ENCODE measurements around the gene CTSV. TPM values are rescaled to one million over a fixed set of nuclear protein-coding genes. Genes with fewer than 3 reads are reported as not detected.
"Not testable (repeated sequence)": the region's sequence is repeated elsewhere in the genome, so short reads cannot be mapped to it uniquely, and the experiment has no call there.

The CTSV gene
- under 1 TPM; 0.71 to 0.74 TPM for total RNA-seq

- H3K27ac Mint-ChIP-seq = no peak within 1 kb of the TSS
- intact Hi-C loops (cut with DNase I, micrococcal nuclease) = loop anchor here in 1 of 2 experiments (1.0 to 10.0 kb wide), 3 partner anchors 23 to 164 kb away; no protein-coding TSS in a partner anchor
- ATAC-seq = peak; percentile 100
- CTCF ChIA-PET = interaction anchor here (0.5 to 0.8 kb wide), 2 partner anchors 8 to 259 kb away, joined by 3 to 4 read pairs; no protein-coding TSS in a partner anchor
- no peaks in the 10 kb centered on the region for H3K9me3 Mint-ChIP-seq (ENCODE audit: low read depth)
- POLR2A ChIA-PET = no interaction called here
- peak; percentile 91 for DNase-seq
- no peaks in the 10 kb centered on the region for H3K36me3 Mint-ChIP-seq (ENCODE audit: low read depth)
- H3K4me3 Mint-ChIP-seq = peak within 1 kb of the TSS; percentile 77
- peaks cover 3% of the 10 kb centered on the region for H3K4me1 Mint-ChIP-seq
- H3K27me3 Mint-ChIP-seq = peaks cover 43% of the 10 kb centered on the region
Measured at GRCh38 chr9:97038611-97039513, at the start of gene CTSV. Gene CTSV (minus strand): TSS chr9:97039142. CDS start chr9:97038043, 1,099 bp downstream.

- H3K27me3 Mint-ChIP-seq = peaks cover 36% of the 10 kb centered on the region
- ATAC-seq; intact Hi-C loops (cut with DNase I, micrococcal nuclease); H3K9me3 Mint-ChIP-seq (ENCODE audit: low read depth); POLR2A ChIA-PET; H3K27ac Mint-ChIP-seq; H3K4me1 Mint-ChIP-seq; DNase-seq; H3K4me3 Mint-ChIP-seq; H3K36me3 Mint-ChIP-seq (ENCODE audit: low read depth); CTCF ChIA-PET: not testable (repeated sequence)
Measured at GRCh38 chr9:97087668-97088215, 48.8 kb upstream of the CTSV start.

- DNase-seq; POLR2A ChIA-PET; intact Hi-C loops (cut with DNase I, micrococcal nuclease); CTCF ChIA-PET; ATAC-seq; H3K4me3 Mint-ChIP-seq; H3K27ac Mint-ChIP-seq; H3K9me3 Mint-ChIP-seq (ENCODE audit: low read depth); H3K36me3 Mint-ChIP-seq (ENCODE audit: low read depth); H3K4me1 Mint-ChIP-seq: not testable (repeated sequence)
- peaks cover 35% of the 10 kb centered on the region for H3K27me3 Mint-ChIP-seq
Measured at GRCh38 chr9:97084562-97084991, 45.6 kb upstream of the CTSV start.

GRCh38 chr9:97078362-97078761 is 39.4 kb upstream of the CTSV start:
- POLR2A ChIA-PET = no interaction called here
- intact Hi-C loops (cut with DNase I, micrococcal nuclease) = no loop called here
- no peaks in the 10 kb centered on the region for H3K4me1 Mint-ChIP-seq
- no peaks in the 10 kb centered on the region for H3K36me3 Mint-ChIP-seq (ENCODE audit: low read depth)
- no peak overlapping the region for H3K4me3 Mint-ChIP-seq
- CTCF ChIA-PET = no interaction called here
- H3K9me3 Mint-ChIP-seq (ENCODE audit: low read depth) = peaks cover 4% of the 10 kb centered on the region
- H3K27ac Mint-ChIP-seq = no peak overlapping the region
- no peak for DNase-seq
- ATAC-seq = no peak
- H3K27me3 Mint-ChIP-seq = peaks cover 44% of the 10 kb centered on the region

GRCh38 chr9:97077452-97078295 is 38.7 kb upstream of the CTSV start:
- ATAC-seq = no peak
- CTCF ChIA-PET = no interaction called here
- intact Hi-C loops (cut with DNase I, micrococcal nuclease) = no loop called here
- POLR2A ChIA-PET = no interaction called here
- no peaks in the 10 kb centered on the region for H3K36me3 Mint-ChIP-seq (ENCODE audit: low read depth)
- H3K27ac Mint-ChIP-seq = no peak overlapping the region
- H3K27me3 Mint-ChIP-seq = peaks cover 46% of the 10 kb centered on the region
- DNase-seq = no peak
- H3K4me3 Mint-ChIP-seq = no peak overlapping the region
- H3K4me1 Mint-ChIP-seq = no peaks in the 10 kb centered on the region
- H3K9me3 Mint-ChIP-seq (ENCODE audit: low read depth) = no peaks in the 10 kb centered on the region

- intact Hi-C loops (cut with DNase I, micrococcal nuclease); H3K27ac Mint-ChIP-seq; H3K36me3 Mint-ChIP-seq (ENCODE audit: low read depth); ATAC-seq; H3K9me3 Mint-ChIP-seq (ENCODE audit: low read depth); H3K4me3 Mint-ChIP-seq; DNase-seq; H3K4me1 Mint-ChIP-seq; CTCF ChIA-PET; POLR2A ChIA-PET: not testable (repeated sequence)
- H3K27me3 Mint-ChIP-seq = peaks cover 43% of the 10 kb centered on the region
Measured at GRCh38 chr9:97076731-97077451, 37.9 kb upstream of the CTSV start.

- POLR2A ChIA-PET = no interaction called here
- no peak overlapping the region for H3K27ac Mint-ChIP-seq
Measured at GRCh38 chr9:97076238-97076637, 37.3 kb upstream of the CTSV start.

GRCh38 chr9:97075289-97075985 is 36.5 kb upstream of the CTSV start:
- intact Hi-C loops (cut with DNase I, micrococcal nuclease) = no loop called here
- Mint-ChIP-seq H3K4me3 (no peak overlapping the region), H3K27ac (no peak overlapping the region), H3K27me3 (peaks cover 40% of the 10 kb centered on the region), H3K36me3 (ENCODE audit: low read depth) (no peaks in the 10 kb centered on the region), H3K9me3 (ENCODE audit: low read depth) (no peaks in the 10 kb centered on the region), H3K4me1 (no peaks in the 10 kb centered on the region)
- CTCF ChIA-PET = no interaction called here
- no peak for ATAC-seq
- DNase-seq = no peak
- POLR2A ChIA-PET = no interaction called here

More at GRCh38 chr9:97076238-97076637, 37.3 kb upstream of the CTSV start:
- no peaks in the 10 kb centered on the region for H3K36me3 Mint-ChIP-seq (ENCODE audit: low read depth)
- no peak for ATAC-seq
- no peak for DNase-seq
- H3K27me3 Mint-ChIP-seq = peaks cover 45% of the 10 kb centered on the region
- H3K4me3 Mint-ChIP-seq = no peak overlapping the region
- no peaks in the 10 kb centered on the region for H3K9me3 Mint-ChIP-seq (ENCODE audit: low read depth)
- H3K4me1 Mint-ChIP-seq = no peaks in the 10 kb centered on the region
- CTCF ChIA-PET = no interaction called here
- intact Hi-C loops (cut with DNase I, micrococcal nuclease) = no loop called here

- ATAC-seq = no peak
- H3K4me1 Mint-ChIP-seq = no peaks in the 10 kb centered on the region
- CTCF ChIA-PET = interaction anchor here (0.6 kb wide), 1 partner anchor 1176 kb away, joined by 3 read pairs; no protein-coding TSS in a partner anchor
- POLR2A ChIA-PET = no interaction called here
- H3K36me3 Mint-ChIP-seq (ENCODE audit: low read depth) = no peaks in the 10 kb centered on the region
- no peak for DNase-seq
- H3K9me3 Mint-ChIP-seq (ENCODE audit: low read depth) = no peaks in the 10 kb centered on the region
- intact Hi-C loops (cut with DNase I, micrococcal nuclease) = no loop called here
- H3K27me3 Mint-ChIP-seq = peaks cover 32% of the 10 kb centered on the region
- no peak overlapping the region for H3K27ac Mint-ChIP-seq
- no peak overlapping the region for H3K4me3 Mint-ChIP-seq
Measured at GRCh38 chr9:97073506-97073905, 34.6 kb upstream of the CTSV start.

GRCh38 chr9:97072285-97072776 is 33.4 kb upstream of the CTSV start:
- ATAC-seq = no peak

More at GRCh38 chr9:97072285-97072776, 33.4 kb upstream of the CTSV start:
- ChIA-PET CTCF (no interaction called here), POLR2A (no interaction called here)
- no peak for DNase-seq
- no peaks in the 10 kb centered on the region for H3K36me3 Mint-ChIP-seq (ENCODE audit: low read depth)
- H3K27me3 Mint-ChIP-seq = peaks cover 32% of the 10 kb centered on the region
- no peaks in the 10 kb centered on the region for H3K9me3 Mint-ChIP-seq (ENCODE audit: low read depth)
- no peak overlapping the region for H3K27ac Mint-ChIP-seq
- intact Hi-C loops (cut with DNase I, micrococcal nuclease) = no loop called here
- H3K4me3 Mint-ChIP-seq = no peak overlapping the region
- H3K4me1 Mint-ChIP-seq = no peaks in the 10 kb centered on the region

All from activated CD4-positive, alpha-beta T cell treated with anti-CD3 and anti-CD28 coated beads for 36 hours (primary cell).